ENCODE results near the gene EVC2.

Gene EVC2

GRCh38 chr4:5742388-5742787 is 34.0 kb upstream of the EVC2 start:
- H3K27me3 ChIP-seq (replicated peaks; ENCODE audit: insufficient read depth, low read length) = no peaks in the 10 kb centered on the region
- no peak overlapping the region for H3K4me3 ChIP-seq (ENCODE audit: low read length)
- no peaks in the 10 kb centered on the region for H4K20me1 ChIP-seq (ENCODE audit: insufficient read depth, low read length)
- no peaks in the 10 kb centered on the region for H3F3A ChIP-seq (ENCODE audit: insufficient read depth, low read length)
- H3K27ac ChIP-seq (ENCODE audit: low read length) = no peak overlapping the region
- H3K9ac ChIP-seq (ENCODE audit: low read length) = no peak overlapping the region
- peaks cover 10% of the 10 kb centered on the region; the same call in 1 of the 2 replicates for H3K36me3 ChIP-seq (replicated peaks; ENCODE audit: insufficient read depth, low read length)
- H3K4me2 ChIP-seq (ENCODE audit: low read depth, low read length) = no peak overlapping the region
- H3K9me3 ChIP-seq (replicated peaks; ENCODE audit: insufficient read depth, low read length) = no peaks in the 10 kb centered on the region
- no peak overlapping the region for H2AFZ ChIP-seq (ENCODE audit: low read length)
- TF ChIP-seq EZH2 (optimal IDR thresholded peaks at IDR 0.05; ENCODE audit: low read depth, low read length) (no peak), CTCF (IDR thresholded peaks at IDR 0.05; ENCODE audit: low read length) (no peak), EZH2phosphoT487 (IDR thresholded peaks at IDR 0.05; ENCODE audit: low read length) (no peak)
- no peak for DNase-seq
- H3K9me2 ChIP-seq (replicated peaks; ENCODE audit: insufficient read depth, low read length) = no peaks in the 10 kb centered on the region
- no peaks in the 10 kb centered on the region for H3K79me2 ChIP-seq (ENCODE audit: low read length)
- H3K4me1 ChIP-seq (ENCODE audit: low read length) = no peaks in the 10 kb centered on the region

DNA sequence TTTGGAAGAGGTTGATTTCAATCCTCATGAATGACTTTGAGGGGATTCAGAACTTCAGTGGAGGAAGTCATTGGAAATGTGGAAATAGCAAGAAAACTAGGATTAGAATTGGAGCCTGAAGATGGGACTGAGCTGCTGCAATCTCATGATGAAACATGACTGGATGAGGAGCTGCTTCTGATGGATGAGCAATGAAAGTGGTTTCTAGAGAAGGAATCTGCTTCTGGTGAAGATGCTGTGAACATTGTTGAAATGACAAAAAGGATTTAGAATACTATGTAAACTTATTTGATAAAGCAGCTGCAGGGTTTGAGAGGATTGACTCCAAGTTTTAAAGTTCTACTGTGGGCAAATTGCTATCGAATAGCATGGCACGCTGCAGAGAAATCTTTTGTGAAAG is 29.7 kb upstream of the EVC2 start:
- Histone ChIP-seq H3K27ac (ENCODE audit: low read length) (no peak overlapping the region), H3K27me3 (replicated peaks; ENCODE audit: insufficient read depth, low read length) (no peaks in the 10 kb centered on the region), H3F3A (ENCODE audit: insufficient read depth, low read length) (no peaks in the 10 kb centered on the region), H3K9me3 (replicated peaks; ENCODE audit: insufficient read depth, low read length) (no peaks in the 10 kb centered on the region), H2AFZ (ENCODE audit: low read length) (no peak overlapping the region), H3K4me3 (ENCODE audit: low read length) (no peak overlapping the region), H3K9me2 (replicated peaks; ENCODE audit: insufficient read depth, low read length) (no peaks in the 10 kb centered on the region), H3K79me2 (ENCODE audit: low read length) (no peaks in the 10 kb centered on the region), H3K4me1 (ENCODE audit: low read length) (no peaks in the 10 kb centered on the region), H3K9ac (ENCODE audit: low read length) (no peak overlapping the region), H3K4me2 (ENCODE audit: low read depth, low read length) (no peak overlapping the region), H3K36me3 (replicated peaks; ENCODE audit: insufficient read depth, low read length) (no peaks in the 10 kb centered on the region; the same call in 1 of the 2 replicates), H4K20me1 (ENCODE audit: insufficient read depth, low read length) (no peaks in the 10 kb centered on the region)
- no peak for DNase-seq
- TF ChIP-seq CTCF (IDR thresholded peaks at IDR 0.05; ENCODE audit: low read length) (no peak), EZH2 (optimal IDR thresholded peaks at IDR 0.05; ENCODE audit: low read depth, low read length) (no peak), EZH2phosphoT487 (IDR thresholded peaks at IDR 0.05; ENCODE audit: low read length) (no peak)

- no peaks in the 10 kb centered on the region; the same call in 1 of the 2 replicates for H3K36me3 ChIP-seq (replicated peaks; ENCODE audit: insufficient read depth, low read length)
- no peaks in the 10 kb centered on the region for H3K79me2 ChIP-seq (ENCODE audit: low read length)
- no peak overlapping the region for H3K4me2 ChIP-seq (ENCODE audit: low read depth, low read length)
- no peaks in the 10 kb centered on the region for H3K27me3 ChIP-seq (replicated peaks; ENCODE audit: insufficient read depth, low read length)
- H3K9ac ChIP-seq (ENCODE audit: low read length) = no peak overlapping the region
- no peak overlapping the region for H2AFZ ChIP-seq (ENCODE audit: low read length)
- TF ChIP-seq EZH2 (optimal IDR thresholded peaks at IDR 0.05; ENCODE audit: low read depth, low read length) = no peak
- TF ChIP-seq EZH2phosphoT487 (IDR thresholded peaks at IDR 0.05; ENCODE audit: low read length) = no peak
- TF ChIP-seq CTCF (IDR thresholded peaks at IDR 0.05; ENCODE audit: low read length) = no peak
- no peak overlapping the region for H3K4me3 ChIP-seq (ENCODE audit: low read length)
- H3K27ac ChIP-seq (ENCODE audit: low read length) = no peak overlapping the region
- H3F3A ChIP-seq (ENCODE audit: insufficient read depth, low read length) = no peaks in the 10 kb centered on the region
- no peak for DNase-seq
- H4K20me1 ChIP-seq (ENCODE audit: insufficient read depth, low read length) = no peaks in the 10 kb centered on the region
- H3K9me3 ChIP-seq (replicated peaks; ENCODE audit: insufficient read depth, low read length) = no peaks in the 10 kb centered on the region
- no peaks in the 10 kb centered on the region for H3K4me1 ChIP-seq (ENCODE audit: low read length)
- H3K9me2 ChIP-seq (replicated peaks; ENCODE audit: insufficient read depth, low read length) = no peaks in the 10 kb centered on the region
Observed at GRCh38 chr4:5735463-5735862, 27.1 kb upstream of the EVC2 start.

All from MM.1S (cell line).